Neuronal stem cell (in vitro differentiated cells): ENCODE data around the gene ZCCHC7.

Experiments
- DNase-seq: peaks from one replicate; pipeline ENCODE4 v3.0.0-alpha.2; 2013; ENCODE audit warnings: low spot score
- H2AFZ ChIP-seq: one replicate; pipeline ENCODE4 v1.6.1; 2013; ENCODE audit warnings: mild to moderate bottlenecking, low read length, inconsistent platforms
- H2AK5ac ChIP-seq: 2 replicates; pipeline ENCODE4 v1.6.1; 2013; ENCODE audit warnings: low read depth, mild to moderate bottlenecking, inconsistent platforms, low read length, moderate library complexity, mixed read lengths
- H2BK120ac ChIP-seq: 2 replicates; pipeline ENCODE4 v1.6.1; 2013; ENCODE audit warnings: low read depth, mild to moderate bottlenecking, inconsistent platforms, low read length, moderate library complexity, mixed read lengths
- H2BK12ac ChIP-seq: one replicate; pipeline ENCODE4 v1.6.1; 2013; ENCODE audit warnings: low read length, inconsistent platforms
- H2BK15ac ChIP-seq: 2 replicates; pipeline ENCODE4 v1.6.1; 2013; ENCODE audit warnings: mild to moderate bottlenecking, low read length, inconsistent platforms, mixed read lengths
- H2BK5ac ChIP-seq: one replicate; pipeline ENCODE4 v1.6.1; 2013; ENCODE audit warnings: inconsistent platforms, mild to moderate bottlenecking, low read length, moderate library complexity
- H3K14ac ChIP-seq: one replicate; pipeline ENCODE4 v1.6.1; 2013; ENCODE audit warnings: low read length, inconsistent platforms
- H3K18ac ChIP-seq: 2 replicates; pipeline ENCODE4 v1.6.1; 2013; ENCODE audit warnings: low read length, inconsistent platforms
- H3K23ac ChIP-seq: 2 replicates; pipeline ENCODE4 v1.6.1; 2013; ENCODE audit warnings: low read depth, mild to moderate bottlenecking, mixed read lengths, low read length, inconsistent platforms; ENCODE audit not compliant: poor library complexity
- H3K27ac ChIP-seq: replicated peaks from 3 replicates; pipeline ENCODE4 v1.5.1; 2013; ENCODE audit warnings: low read length, inconsistent platforms
- H3K27me3 ChIP-seq, 3 experiments: 2 replicates each; pipeline ENCODE4 v1.6.1; 2013; ENCODE audit warnings: low read length in 3 of 3, mild to moderate bottlenecking in 2 of 3, inconsistent platforms in 1 of 3, low read depth in 1 of 3, mixed read lengths in 1 of 3, moderate library complexity in 1 of 3; ENCODE audit not compliant: control insufficient read depth in 3 of 3, insufficient read depth in 3 of 3
- H3K36me3 ChIP-seq, 2 donors: replicated peaks in 1 of 2; 2 replicates each; pipeline ENCODE4 v1.6.1; 2013; ENCODE audit warnings: low read length in 2 of 2; ENCODE audit not compliant: control insufficient read depth in 2 of 2, insufficient read depth in 2 of 2
- H3K4ac ChIP-seq: 2 replicates; pipeline ENCODE4 v1.6.1; 2013; ENCODE audit warnings: inconsistent platforms, mild to moderate bottlenecking, low read length, moderate library complexity
- H3K4me1 ChIP-seq, 2 donors: 1 replicate in 1 of 2; 2 replicates in 1 of 2; pipeline ENCODE4 v1.6.1; 2013; ENCODE audit warnings: low read length in 2 of 2, low read depth in 1 of 2; ENCODE audit not compliant: control insufficient read depth in 2 of 2, insufficient read depth in 1 of 2
- H3K4me2 ChIP-seq: one replicate; pipeline ENCODE4 v1.6.1; 2013; ENCODE audit warnings: mild to moderate bottlenecking, low read length, inconsistent platforms; ENCODE audit not compliant: insufficient read depth, poor library complexity, severe bottlenecking
- H3K4me3 ChIP-seq, 2 donors: 2 replicates each; pipeline ENCODE4 v1.5.1; 2013; ENCODE audit warnings: low read length in 2 of 2, mild to moderate bottlenecking in 2 of 2, inconsistent platforms in 1 of 2, moderate library complexity in 1 of 2
- H3K79me1 ChIP-seq: one replicate; pipeline ENCODE4 v1.6.1; 2013; ENCODE audit warnings: low read depth, mild to moderate bottlenecking, inconsistent platforms, low read length, moderate library complexity
- H3K9ac ChIP-seq: one replicate; pipeline ENCODE4 v1.6.1; 2013; ENCODE audit warnings: mild to moderate bottlenecking, low read depth, low read length, inconsistent platforms; ENCODE audit not compliant: poor library complexity
- H3K9me3 ChIP-seq, 2 donors: replicated peaks in 1 of 2; 2 replicates each; pipeline versions ENCODE3 to v1.6.1; 2013; ENCODE audit warnings: low read length in 2 of 2, mild to moderate bottlenecking in 2 of 2, inconsistent platforms in 1 of 2, low read depth in 1 of 2, mixed read lengths in 1 of 2, moderate library complexity in 1 of 2; ENCODE audit not compliant: control insufficient read depth in 2 of 2, insufficient read depth in 1 of 2
- H4K8ac ChIP-seq: one replicate; pipeline ENCODE4 v1.6.1; 2013; ENCODE audit warnings: low read depth, mild to moderate bottlenecking, inconsistent platforms, low read length, moderate library complexity
- H4K91ac ChIP-seq: one replicate; pipeline ENCODE4 v1.6.1; 2013; ENCODE audit warnings: low read length, low read depth, mild to moderate bottlenecking, inconsistent platforms; ENCODE audit not compliant: poor library complexity
- WGBS, 2 donors: extraction: QIAGEN DNeasy Blood & Tissue Kit; methylation state at CpG; one replicate each; pipeline ENCODE4 v1.1.7; 2013; ENCODE audit warnings: missing lambda C conversion rate in 2 of 2, mixed read lengths in 1 of 2; ENCODE audit not compliant: insufficient read length in 2 of 2, insufficient replicate concordance in 1 of 2; ENCODE audit errors: extremely low coverage in 2 of 2; 5-methylcytosine and 5-hydroxymethylcytosine counted together

ZCCHC7 gene

DNA sequence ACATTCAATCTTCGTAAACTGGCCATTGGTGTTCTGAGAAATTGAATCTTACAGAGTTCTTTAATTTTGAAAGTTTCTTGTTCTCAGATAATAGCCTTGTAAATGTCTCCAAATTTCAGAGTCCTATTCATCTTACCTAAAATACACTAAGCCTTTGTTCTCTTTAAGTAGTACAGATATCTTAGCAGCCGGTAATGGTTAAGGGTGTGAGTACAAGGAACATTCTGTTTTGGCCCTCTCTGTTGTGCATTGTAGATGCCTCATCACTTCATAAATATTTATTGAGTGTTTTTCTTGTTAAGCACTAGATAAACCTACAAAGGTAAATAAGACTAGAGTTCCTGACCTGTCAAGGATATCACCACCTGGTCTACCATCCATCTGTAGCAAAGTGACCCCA, 35.2 kb downstream of the ZCCHC7 start:
- H2BK15ac ChIP-seq, result no peak overlapping the region
- H2BK120ac ChIP-seq, result no peak overlapping the region
- H3K14ac ChIP-seq, result no peak overlapping the region
- no CpG with 5 or more reads among the region's 2 CpGs for WGBS, 2 donors
- H3K27me3 ChIP-seq, result no peaks in the 10 kb centered on the region
- no peak overlapping the region for H3K4me3 ChIP-seq
- H2AK5ac ChIP-seq, result no peak overlapping the region
- no peak overlapping the region for H4K8ac ChIP-seq
- no peak overlapping the region for H2BK5ac ChIP-seq
- H3K4me2 ChIP-seq, result no peak overlapping the region
- H2AFZ ChIP-seq, result no peak overlapping the region
- peaks cover 0 to 9% of the 10 kb centered on the region in 2 donors for H3K9me3 ChIP-seq
- DNase-seq, result no peak
- H3K18ac ChIP-seq, result no peak overlapping the region
- H3K23ac ChIP-seq, result no peak overlapping the region
- no peak overlapping the region for H3K9ac ChIP-seq
- H3K27ac ChIP-seq, result no peak overlapping the region
- H3K79me1 ChIP-seq, result peaks cover 2% of the 10 kb centered on the region
- no peaks in the 10 kb centered on the region for H3K4me1 ChIP-seq
- H3K36me3 ChIP-seq, result peaks cover 0 to 52% of the 10 kb centered on the region in 2 donors
- no peak overlapping the region for H4K91ac ChIP-seq
- H3K4ac ChIP-seq, result no peak overlapping the region
- H2BK12ac ChIP-seq, result no peak overlapping the region

DNA sequence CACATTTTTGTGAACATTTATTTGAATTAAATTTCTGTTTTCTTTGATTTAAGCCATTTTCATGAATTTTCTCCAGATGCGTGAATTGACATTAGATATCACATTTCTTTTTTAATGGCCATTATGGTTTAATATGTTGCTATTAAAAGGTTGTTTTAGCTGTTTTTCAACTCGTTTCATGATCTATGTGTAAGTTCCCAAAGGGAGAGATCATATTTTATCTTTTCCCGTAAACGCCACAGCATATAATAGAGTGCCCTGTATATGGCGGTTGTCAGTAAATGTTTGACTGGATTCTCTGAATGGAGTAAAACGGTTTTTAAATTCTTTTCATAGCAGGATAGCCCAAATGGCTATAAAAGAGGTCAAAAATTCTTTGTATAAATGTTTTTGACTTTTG, 35.8 kb downstream of the ZCCHC7 start:
- peaks cover 2% of the 10 kb centered on the region for H3K79me1 ChIP-seq
- no peak overlapping the region for H3K4me2 ChIP-seq
- DNase-seq, result no peak
- peaks cover 0 to 9% of the 10 kb centered on the region in 2 donors for H3K9me3 ChIP-seq
- no peak overlapping the region for H4K91ac ChIP-seq
- H4K8ac ChIP-seq, result no peak overlapping the region
- H3K27me3 ChIP-seq, result no peaks in the 10 kb centered on the region
- peaks cover 0 to 58% of the 10 kb centered on the region in 2 donors for H3K36me3 ChIP-seq
- H3K4ac ChIP-seq, result no peak overlapping the region
- no peak overlapping the region for H2AK5ac ChIP-seq
- H3K14ac ChIP-seq, result no peak overlapping the region
- no peak overlapping the region for H2BK15ac ChIP-seq
- H3K27ac ChIP-seq, result no peak overlapping the region
- H2BK120ac ChIP-seq, result no peak overlapping the region
- H3K9ac ChIP-seq, result no peak overlapping the region
- H2AFZ ChIP-seq, result no peak overlapping the region
- H2BK5ac ChIP-seq, result no peak overlapping the region
- H2BK12ac ChIP-seq, result no peak overlapping the region
- H3K18ac ChIP-seq, result no peak overlapping the region
- H3K4me3 ChIP-seq, result no peak overlapping the region
- no peaks in the 10 kb centered on the region for H3K4me1 ChIP-seq
- H3K23ac ChIP-seq, result no peak overlapping the region
- WGBS, 2 donors, result no CpG with 5 or more reads among the region's 6 CpGs

DNA sequence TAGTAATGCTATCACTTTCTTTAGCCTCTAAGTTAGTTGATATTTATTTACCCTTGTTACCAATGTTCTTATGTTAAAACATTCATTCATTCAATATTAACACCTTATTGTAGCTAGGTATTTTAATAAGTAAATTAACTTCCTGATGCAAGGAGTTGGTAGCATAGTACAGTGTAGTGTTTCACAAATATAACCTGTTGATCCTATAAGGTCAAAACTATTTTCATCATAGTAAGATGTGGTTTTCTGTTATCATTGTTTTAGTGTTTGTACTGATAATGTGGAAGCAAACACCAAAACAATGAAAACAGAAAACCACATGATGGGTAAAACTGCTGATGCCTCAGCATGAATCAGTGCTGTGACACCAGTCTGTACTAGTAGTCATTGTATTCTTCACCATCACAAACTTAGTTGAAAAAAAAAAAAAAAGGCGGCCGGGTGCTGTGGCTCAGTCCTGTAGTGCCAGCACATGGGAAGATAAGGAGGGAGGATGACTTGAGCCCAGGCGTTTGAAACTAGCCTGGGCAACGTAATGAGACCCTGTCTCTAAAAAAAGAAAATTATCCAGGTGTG, 36.5 kb downstream of the ZCCHC7 start:
- Histone ChIP-seq H2BK120ac (no peak overlapping the region), H3K23ac (no peak overlapping the region), H3K27ac (no peak overlapping the region), H3K27me3 (no peaks in the 10 kb centered on the region), H2BK15ac (no peak overlapping the region), H3K14ac (no peak overlapping the region), H2BK5ac (no peak overlapping the region), H3K4me1 (no peaks in the 10 kb centered on the region), H3K79me1 (peaks cover 2% of the 10 kb centered on the region), H3K9ac (no peak overlapping the region), H2BK12ac (no peak overlapping the region), H4K8ac (no peak overlapping the region), H3K4ac (no peak overlapping the region), H4K91ac (no peak overlapping the region), H3K18ac (no peak overlapping the region), H2AFZ (no peak overlapping the region), H2AK5ac (no peak overlapping the region), H3K4me2 (no peak overlapping the region), H3K36me3 (peaks cover 0 to 64% of the 10 kb centered on the region in 2 donors), H3K4me3 (no peak overlapping the region), H3K9me3 (peaks cover 0 to 9% of the 10 kb centered on the region in 2 donors)
- no CpG with 5 or more reads among the region's 4 CpGs for WGBS, 2 donors
- DNase-seq, result no peak

DNA sequence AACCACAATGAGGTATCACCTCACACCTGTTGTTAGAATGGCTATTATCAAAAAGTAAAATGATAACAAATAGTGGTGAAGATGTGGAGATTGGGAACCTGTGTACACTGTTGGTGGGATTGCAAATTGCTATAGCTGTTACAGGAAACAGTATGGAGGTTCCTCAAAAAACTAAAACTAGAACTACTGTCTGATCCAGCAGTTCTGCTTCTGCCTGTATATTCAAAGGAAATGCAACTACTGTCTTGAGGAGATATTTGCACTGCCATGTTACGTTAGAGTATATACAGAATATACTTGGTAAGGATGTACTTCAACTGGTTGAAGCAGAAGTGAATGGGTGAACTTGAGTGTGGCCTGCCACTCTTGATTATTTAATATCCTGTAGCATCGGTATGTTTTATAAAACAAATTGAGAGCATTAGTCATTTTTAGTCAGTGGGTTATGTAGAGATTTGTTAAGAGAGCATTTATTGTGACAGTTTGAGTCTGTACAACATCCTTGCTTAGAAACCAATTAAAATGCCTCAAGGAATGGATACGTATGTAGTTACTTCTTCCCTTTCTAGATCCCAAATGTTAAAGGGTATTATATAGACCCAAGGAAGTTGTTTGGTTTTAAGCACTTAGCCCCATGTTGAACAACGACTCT, 37.5 kb downstream of the ZCCHC7 start:
- no peak overlapping the region for H2BK5ac ChIP-seq
- no peak overlapping the region for H4K8ac ChIP-seq
- H3K27me3 ChIP-seq, result no peaks in the 10 kb centered on the region
- H3K18ac ChIP-seq, result no peak overlapping the region
- no CpG with 5 or more reads among the region's 4 CpGs for WGBS, 2 donors
- no peak overlapping the region for H2BK12ac ChIP-seq
- H3K9me3 ChIP-seq, result peaks cover 0 to 9% of the 10 kb centered on the region in 2 donors
- H3K27ac ChIP-seq, result no peak overlapping the region
- no peaks in the 10 kb centered on the region for H3K4me1 ChIP-seq
- peaks cover 2% of the 10 kb centered on the region for H3K79me1 ChIP-seq
- H3K14ac ChIP-seq, result no peak overlapping the region
- peaks cover 0 to 74% of the 10 kb centered on the region in 2 donors for H3K36me3 ChIP-seq
- H3K4ac ChIP-seq, result no peak overlapping the region
- no peak overlapping the region for H3K4me2 ChIP-seq
- no peak overlapping the region for H2AK5ac ChIP-seq
- H3K4me3 ChIP-seq, result no peak overlapping the region
- no peak overlapping the region for H3K9ac ChIP-seq
- H2BK15ac ChIP-seq, result no peak overlapping the region
- no peak overlapping the region for H3K23ac ChIP-seq
- no peak overlapping the region for H2BK120ac ChIP-seq
- no peak overlapping the region for H2AFZ ChIP-seq
- DNase-seq, result no peak
- no peak overlapping the region for H4K91ac ChIP-seq
